ENCODE measurements around the gene TNRC18. TPM values are rescaled to one million over a fixed set of nuclear protein-coding genes. Genes with fewer than 3 reads are reported as not detected.
A peak's percentile ranks its signal among the peaks of the same experiment; 100 is the strongest.

Gene TNRC18
- total and polyA plus RNA-seq, 9 of the 15 experiments (the other 6 are each of a cell fraction or from before 2014, with no cell fraction given): 0.03 to 43.2 (median 18.0) TPM

- TF ChIP-seq CHD7 (IDR thresholded peaks at IDR 0.05; ENCODE audit: low read depth, low read length) (no peak), SIX5 (IDR thresholded peaks at IDR 0.05; ENCODE audit: borderline replicate concordance in 1 of 2, insufficient read depth in 1 of 2, low read depth in 1 of 2, low read length in 2 of 2) (no peak), GTF2B (IDR thresholded peaks at IDR 0.05; ENCODE audit: extremely low read depth, insufficient read length) (no peak), BRCA1 (IDR thresholded peaks at IDR 0.05) (no peak), BRCA1 (CRISPR knock-in tag; IDR thresholded peaks at IDR 0.05) (no peak), KDM2B (CRISPR knock-in tag; IDR thresholded peaks at IDR 0.05) (no peak), MXD1 (CRISPR knock-in tag; IDR thresholded peaks at IDR 0.05; ENCODE audit: borderline replicate concordance, poor library complexity, severe bottlenecking) (no peak), MAFK (IDR thresholded peaks at IDR 0.05; ENCODE audit: low read length) (no peak), NFE2L1 (tag; IDR thresholded peaks at IDR 0.05; ENCODE audit: borderline replicate concordance, low read depth) (no peak), HOMEZ (CRISPR knock-in tag; IDR thresholded peaks at IDR 0.05) (no peak), GABPB2 (CRISPR knock-in tag; conservative IDR thresholded peaks at IDR 0.05) (no peak), ZNF830 (CRISPR knock-in tag; IDR thresholded peaks at IDR 0.05) (0 out of 2 replicates have a peak, but pooled peaks have one; percentile 52), TBL1XR1 (IDR thresholded peaks at IDR 0.05; ENCODE audit: low read length in 2 of 2) (peak in 1 of 2 experiments; percentile 73; a peak in 1 of 4 replicates)
Observed at GRCh38 chr7:5452937-5453540, 29.4 kb upstream of the TNRC18 start (continued).
